ENCODE data around the gene POLD4. TPM values are rescaled to one million over a fixed set of nuclear protein-coding genes. Genes with fewer than 3 reads are reported as not detected.

Gene POLD4
- total and polyA plus RNA-seq, 2 of the 13 experiments (the other 11 are each of a cell fraction or from before 2014, with no cell fraction given), result 10.5 to 27.4 TPM

DNA sequence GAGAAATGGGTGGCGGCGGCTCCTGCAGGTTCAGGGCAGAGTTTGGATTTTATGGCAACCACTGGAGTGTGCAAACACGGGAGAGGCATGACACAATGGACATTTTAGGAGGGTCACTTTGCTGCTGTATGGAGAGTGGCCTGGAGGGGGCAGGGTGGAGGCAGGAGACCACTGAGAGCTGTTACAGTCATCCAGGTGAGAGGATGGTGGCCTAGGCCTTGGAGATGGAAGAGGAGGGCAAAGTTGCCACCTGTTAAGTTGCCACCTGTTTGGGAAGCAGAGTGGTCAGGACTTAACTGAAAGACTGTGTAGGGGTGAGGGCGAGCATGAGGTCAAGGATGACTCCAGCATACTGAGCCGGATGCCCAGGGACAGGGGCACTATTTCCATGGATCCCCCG is 36.1 kb upstream of the POLD4 start (continued):
- TF ChIP-seq, protein P1, sequence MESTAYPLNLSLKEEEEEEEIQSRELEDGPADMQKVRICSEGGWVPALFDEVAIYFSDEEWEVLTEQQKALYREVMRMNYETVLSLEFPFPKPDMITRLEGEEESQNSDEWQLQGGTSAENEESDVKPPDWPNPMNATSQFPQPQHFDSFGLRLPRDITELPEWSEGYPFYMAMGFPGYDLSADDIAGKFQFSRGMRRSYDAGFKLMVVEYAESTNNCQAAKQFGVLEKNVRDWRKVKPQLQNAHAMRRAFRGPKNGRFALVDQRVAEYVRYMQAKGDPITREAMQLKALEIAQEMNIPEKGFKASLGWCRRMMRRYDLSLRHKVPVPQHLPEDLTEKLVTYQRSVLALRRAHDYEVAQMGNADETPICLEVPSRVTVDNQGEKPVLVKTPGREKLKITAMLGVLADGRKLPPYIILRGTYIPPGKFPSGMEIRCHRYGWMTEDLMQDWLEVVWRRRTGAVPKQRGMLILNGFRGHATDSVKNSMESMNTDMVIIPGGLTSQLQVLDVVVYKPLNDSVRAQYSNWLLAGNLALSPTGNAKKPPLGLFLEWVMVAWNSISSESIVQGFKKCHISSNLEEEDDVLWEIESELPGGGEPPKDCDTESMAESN (CRISPR knock-in tag; conservative IDR thresholded peaks at IDR 0.05), result 0 out of 2 replicates have a peak, but pooled peaks have one; percentile 42
- TF ChIP-seq SMC3 (IDR thresholded peaks at IDR 0.05; ENCODE audit: low read length) (peak; percentile 64), THAP11 (CRISPR knock-in tag; IDR thresholded peaks at IDR 0.05) (0 out of 2 replicates have a peak, but pooled peaks have one; percentile 24), SP4 (CRISPR knock-in tag; IDR thresholded peaks at IDR 0.05) (peak; percentile 16; the same call in 1 of the 2 replicates), ZNF430 (CRISPR knock-in tag; IDR thresholded peaks at IDR 0.05) (no peak), SRSF9 (IDR thresholded peaks at IDR 0.05; ENCODE audit: borderline replicate concordance, insufficient read depth, low read depth, low read length, poor library complexity, severe bottlenecking) (no peak), MTA3 (CRISPR knock-in tag; IDR thresholded peaks at IDR 0.05) (no peak), XRCC5 (optimal IDR thresholded peaks at IDR 0.05; ENCODE audit: low read length) (peak; percentile 87), ZFX (CRISPR knock-in tag; IDR thresholded peaks at IDR 0.05; ENCODE audit: low read depth) (peak; percentile 62; the same call in 1 of the 2 replicates), CEBPG (CRISPR knock-in tag; IDR thresholded peaks at IDR 0.05) (peak; percentile 18; the same call in 1 of the 2 replicates), SAP130 (CRISPR knock-in tag; IDR thresholded peaks at IDR 0.05; ENCODE audit: low read depth) (peak; percentile 49; the same call in 1 of the 2 replicates), ZNF317 (CRISPR knock-in tag; IDR thresholded peaks at IDR 0.05) (no peak), NONO (IDR thresholded peaks at IDR 0.05) (no peak), NONO (CRISPR knock-in tag; conservative IDR thresholded peaks at IDR 0.05) (peak; percentile 30; the same call in 1 of the 2 replicates)
- TF ChIP-seq, protein P2, sequence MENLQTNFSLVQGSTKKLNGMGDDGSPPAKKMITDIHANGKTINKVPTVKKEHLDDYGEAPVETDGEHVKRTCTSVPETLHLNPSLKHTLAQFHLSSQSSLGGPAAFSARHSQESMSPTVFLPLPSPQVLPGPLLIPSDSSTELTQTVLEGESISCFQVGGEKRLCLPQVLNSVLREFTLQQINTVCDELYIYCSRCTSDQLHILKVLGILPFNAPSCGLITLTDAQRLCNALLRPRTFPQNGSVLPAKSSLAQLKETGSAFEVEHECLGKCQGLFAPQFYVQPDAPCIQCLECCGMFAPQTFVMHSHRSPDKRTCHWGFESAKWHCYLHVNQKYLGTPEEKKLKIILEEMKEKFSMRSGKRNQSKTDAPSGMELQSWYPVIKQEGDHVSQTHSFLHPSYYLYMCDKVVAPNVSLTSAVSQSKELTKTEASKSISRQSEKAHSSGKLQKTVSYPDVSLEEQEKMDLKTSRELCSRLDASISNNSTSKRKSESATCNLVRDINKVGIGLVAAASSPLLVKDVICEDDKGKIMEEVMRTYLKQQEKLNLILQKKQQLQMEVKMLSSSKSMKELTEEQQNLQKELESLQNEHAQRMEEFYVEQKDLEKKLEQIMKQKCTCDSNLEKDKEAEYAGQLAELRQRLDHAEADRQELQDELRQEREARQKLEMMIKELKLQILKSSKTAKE (CRISPR knock-in tag; IDR thresholded peaks at IDR 0.05; ENCODE audit: borderline replicate concordance), result no peak
- TF ChIP-seq, protein P3, sequence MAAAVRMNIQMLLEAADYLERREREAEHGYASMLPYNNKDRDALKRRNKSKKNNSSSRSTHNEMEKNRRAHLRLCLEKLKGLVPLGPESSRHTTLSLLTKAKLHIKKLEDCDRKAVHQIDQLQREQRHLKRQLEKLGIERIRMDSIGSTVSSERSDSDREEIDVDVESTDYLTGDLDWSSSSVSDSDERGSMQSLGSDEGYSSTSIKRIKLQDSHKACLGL (CRISPR knock-in tag; IDR thresholded peaks at IDR 0.05), result no peak
- TF ChIP-seq, protein P4, sequence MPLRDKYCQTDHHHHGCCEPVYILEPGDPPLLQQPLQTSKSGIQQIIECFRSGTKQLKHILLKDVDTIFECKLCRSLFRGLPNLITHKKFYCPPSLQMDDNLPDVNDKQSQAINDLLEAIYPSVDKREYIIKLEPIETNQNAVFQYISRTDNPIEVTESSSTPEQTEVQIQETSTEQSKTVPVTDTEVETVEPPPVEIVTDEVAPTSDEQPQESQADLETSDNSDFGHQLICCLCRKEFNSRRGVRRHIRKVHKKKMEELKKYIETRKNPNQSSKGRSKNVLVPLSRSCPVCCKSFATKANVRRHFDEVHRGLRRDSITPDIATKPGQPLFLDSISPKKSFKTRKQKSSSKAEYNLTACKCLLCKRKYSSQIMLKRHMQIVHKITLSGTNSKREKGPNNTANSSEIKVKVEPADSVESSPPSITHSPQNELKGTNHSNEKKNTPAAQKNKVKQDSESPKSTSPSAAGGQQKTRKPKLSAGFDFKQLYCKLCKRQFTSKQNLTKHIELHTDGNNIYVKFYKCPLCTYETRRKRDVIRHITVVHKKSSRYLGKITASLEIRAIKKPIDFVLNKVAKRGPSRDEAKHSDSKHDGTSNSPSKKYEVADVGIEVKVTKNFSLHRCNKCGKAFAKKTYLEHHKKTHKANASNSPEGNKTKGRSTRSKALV (CRISPR knock-in tag; IDR thresholded peaks at IDR 0.05), result no peak
- TF ChIP-seq, protein P5, sequence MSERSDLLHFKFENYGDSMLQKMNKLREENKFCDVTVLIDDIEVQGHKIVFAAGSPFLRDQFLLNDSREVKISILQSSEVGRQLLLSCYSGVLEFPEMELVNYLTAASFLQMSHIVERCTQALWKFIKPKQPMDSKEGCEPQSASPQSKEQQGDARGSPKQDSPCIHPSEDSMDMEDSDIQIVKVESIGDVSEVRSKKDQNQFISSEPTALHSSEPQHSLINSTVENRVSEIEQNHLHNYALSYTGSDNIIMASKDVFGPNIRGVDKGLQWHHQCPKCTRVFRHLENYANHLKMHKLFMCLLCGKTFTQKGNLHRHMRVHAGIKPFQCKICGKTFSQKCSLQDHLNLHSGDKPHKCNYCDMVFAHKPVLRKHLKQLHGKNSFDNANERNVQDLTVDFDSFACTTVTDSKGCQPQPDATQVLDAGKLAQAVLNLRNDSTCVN (CRISPR knock-in tag; IDR thresholded peaks at IDR 0.05; ENCODE audit: borderline replicate concordance), result no peak
